ENCODE results near the gene ZSCAN5B. TPM values are rescaled to one million over a fixed set of nuclear protein-coding genes. Genes with fewer than 3 reads are reported as not detected.

Gene ZSCAN5B
- polyA plus RNA-seq, 1 donor from 2014 or later = 0.24 TPM

GRCh38 chr19:56159009-56159559, 38.5 kb downstream of the ZSCAN5B start:
- no peaks in the 10 kb centered on the region for H3K27me3 ChIP-seq (ENCODE audit: insufficient read depth, low read depth, low read length)
- H3K9ac ChIP-seq (ENCODE audit: low read length) = no peak overlapping the region
- H3K9me2 ChIP-seq (ENCODE audit: insufficient read depth, low read length) = no peaks in the 10 kb centered on the region
- no peak overlapping the region for H3K27ac ChIP-seq (ENCODE audit: low read length)
- no peaks in the 10 kb centered on the region for H3K9me3 ChIP-seq (ENCODE audit: low read length)
- H3K79me2 ChIP-seq (replicated peaks; ENCODE audit: insufficient read depth, low read length) = no peaks in the 10 kb centered on the region
- H3K36me3 ChIP-seq (ENCODE audit: insufficient read depth, low read length) = no peaks in the 10 kb centered on the region
- no peak for TF ChIP-seq MXI1 (conservative IDR thresholded peaks at IDR 0.05; ENCODE audit: poor library complexity, severe bottlenecking)
- TF ChIP-seq SMC3 (conservative IDR thresholded peaks at IDR 0.05; ENCODE audit: poor library complexity) = no peak
- no peak for TF ChIP-seq EZH2 (IDR thresholded peaks at IDR 0.05; ENCODE audit: borderline replicate concordance, insufficient read depth, low read length, poor library complexity, severe bottlenecking)
- TF ChIP-seq TAF1 (IDR thresholded peaks at IDR 0.05; ENCODE audit: low read depth) = no peak
- no peak for TF ChIP-seq REST (IDR thresholded peaks at IDR 0.05; ENCODE audit: borderline replicate concordance)
- no peak for TF ChIP-seq EP300 (conservative IDR thresholded peaks at IDR 0.05; ENCODE audit: poor library complexity, severe bottlenecking)
- no peak for TF ChIP-seq CTCF (IDR thresholded peaks at IDR 0.05; ENCODE audit: poor library complexity, severe bottlenecking)
- TF ChIP-seq RAD21 (conservative IDR thresholded peaks at IDR 0.05) = no peak
- no peak for TF ChIP-seq POLR2AphosphoS5 (IDR thresholded peaks at IDR 0.05)
- H3K4me3 ChIP-seq (ENCODE audit: low read length) = no peak overlapping the region
- no peaks in the 10 kb centered on the region for H4K20me1 ChIP-seq (ENCODE audit: insufficient read depth)
- no peak overlapping the region for H2AFZ ChIP-seq (ENCODE audit: low read depth, low read length)
- H3K4me2 ChIP-seq (ENCODE audit: low read length) = no peak overlapping the region
- H3F3A ChIP-seq (ENCODE audit: insufficient read depth, low read length, poor library complexity, severe bottlenecking) = no peaks in the 10 kb centered on the region

GRCh38 chr19:56158170-56158757, 39.3 kb downstream of the ZSCAN5B start:
- H4K20me1 ChIP-seq (ENCODE audit: insufficient read depth) = no peaks in the 10 kb centered on the region
- H3K9me2 ChIP-seq (ENCODE audit: insufficient read depth, low read length) = no peaks in the 10 kb centered on the region
- no peaks in the 10 kb centered on the region for H3K36me3 ChIP-seq (ENCODE audit: insufficient read depth, low read length)
- no peaks in the 10 kb centered on the region for H3K27me3 ChIP-seq (ENCODE audit: insufficient read depth, low read depth, low read length)
- H3K4me2 ChIP-seq (ENCODE audit: low read length) = no peak overlapping the region
- TF ChIP-seq RAD21 (conservative IDR thresholded peaks at IDR 0.05) = no peak
- TF ChIP-seq TAF1 (IDR thresholded peaks at IDR 0.05; ENCODE audit: low read depth) = no peak
- TF ChIP-seq POLR2AphosphoS5 (IDR thresholded peaks at IDR 0.05) = no peak
- no peak for TF ChIP-seq EZH2 (IDR thresholded peaks at IDR 0.05; ENCODE audit: borderline replicate concordance, insufficient read depth, low read length, poor library complexity, severe bottlenecking)
- TF ChIP-seq CTCF (IDR thresholded peaks at IDR 0.05; ENCODE audit: poor library complexity, severe bottlenecking) = no peak
- TF ChIP-seq REST (IDR thresholded peaks at IDR 0.05; ENCODE audit: borderline replicate concordance) = no peak
- TF ChIP-seq MXI1 (conservative IDR thresholded peaks at IDR 0.05; ENCODE audit: poor library complexity, severe bottlenecking) = no peak
- no peak for TF ChIP-seq SMC3 (conservative IDR thresholded peaks at IDR 0.05; ENCODE audit: poor library complexity)
- no peak for TF ChIP-seq EP300 (conservative IDR thresholded peaks at IDR 0.05; ENCODE audit: poor library complexity, severe bottlenecking)
- no peaks in the 10 kb centered on the region for H3F3A ChIP-seq (ENCODE audit: insufficient read depth, low read length, poor library complexity, severe bottlenecking)
- no peak overlapping the region for H3K27ac ChIP-seq (ENCODE audit: low read length)
- no peaks in the 10 kb centered on the region for H3K9me3 ChIP-seq (ENCODE audit: low read length)
- H3K9ac ChIP-seq (ENCODE audit: low read length) = no peak overlapping the region
- no peaks in the 10 kb centered on the region for H3K79me2 ChIP-seq (replicated peaks; ENCODE audit: insufficient read depth, low read length)
- H2AFZ ChIP-seq (ENCODE audit: low read depth, low read length) = no peak overlapping the region
- no peak overlapping the region for H3K4me3 ChIP-seq (ENCODE audit: low read length)
